ENCODE results near the gene WNT7A. TPM values are rescaled to one million over a fixed set of nuclear protein-coding genes. Genes with fewer than 3 reads are reported as not detected.

WNT7A gene
- total and polyA plus RNA-seq, 2 donors (not counting 3 experiments of a cell fraction or from before 2014, with no cell fraction given) = not detected

- no peaks in the 10 kb centered on the region for H3K27me3 ChIP-seq (ENCODE audit: control insufficient read depth in 2 of 2, insufficient read depth in 2 of 2, low read length in 2 of 2)
- H2AFZ ChIP-seq (ENCODE audit: low read depth, low read length) = no peak overlapping the region
- H3K9me1 ChIP-seq (replicated peaks; ENCODE audit: control insufficient read depth, extremely low read depth, insufficient read depth, low read length) = no peaks in the 10 kb centered on the region
- CTCF ChIA-PET = no interaction called here
- no peak overlapping the region for H3K27ac ChIP-seq (ENCODE audit: insufficient read depth, low read depth, low read length)
- DNase-seq (ENCODE audit: low read depth, low spot score) (no peak), FAIRE-seq (no peak)
- intact Hi-C loops (cut with micrococcal nuclease) (no loop called here), dilution Hi-C loops (cut with MboI; ENCODE audit: extremely low pct_ligation_motif_present, low sequenced_read_pairs) (no loop called here)
- POLR2A ChIA-PET = no interaction called here
- no peak overlapping the region for H3K9ac ChIP-seq (replicated peaks; ENCODE audit: extremely low read depth, insufficient read depth, low read length)
- H3K36me3 ChIP-seq (ENCODE audit: control insufficient read depth in 2 of 2, extremely low read depth in 1 of 2, insufficient read depth in 2 of 2, low read length in 2 of 2) = no peaks in the 10 kb centered on the region
- H3K4me3 ChIP-seq (replicated peaks in 1 of 3; ENCODE audit: insufficient read depth in 1 of 3, low read depth in 1 of 3, low read length in 3 of 3) = no peak overlapping the region
- no peaks in the 10 kb centered on the region for H3K79me2 ChIP-seq (ENCODE audit: control insufficient read depth, insufficient read depth, low read length)
- no peaks in the 10 kb centered on the region for H4K20me1 ChIP-seq (replicated peaks; ENCODE audit: control insufficient read depth, extremely low read depth, insufficient read depth, low read length)
- no peaks in the 10 kb centered on the region for H3K4me1 ChIP-seq (ENCODE audit: control insufficient read depth, extremely low read depth, insufficient read depth, low read length)
- TF ChIP-seq POLR2AphosphoS5 (IDR thresholded peaks at IDR 0.05; ENCODE audit: insufficient read depth, low read depth, low read length) = no peak
- no peak for TF ChIP-seq JUN (IDR thresholded peaks at IDR 0.05; ENCODE audit: borderline replicate concordance, insufficient read depth, insufficient read length, low read depth)
- no peak for TF ChIP-seq MYC (IDR thresholded peaks at IDR 0.05; ENCODE audit: low read depth, low read length)
- no peak for TF ChIP-seq GATA2 (IDR thresholded peaks at IDR 0.05; ENCODE audit: insufficient read depth, insufficient read length, low read depth, low read length)
- TF ChIP-seq POLR2A (IDR thresholded peaks at IDR 0.05; ENCODE audit: low read depth, low read length) = no peak
- TF ChIP-seq EZH2 (IDR thresholded peaks at IDR 0.05; ENCODE audit: borderline replicate concordance, low read depth, low read length, severe bottlenecking) = no peak
- TF ChIP-seq FOS (IDR thresholded peaks at IDR 0.05; ENCODE audit: borderline replicate concordance, insufficient read depth, low read length) = no peak
- TF ChIP-seq MAX (IDR thresholded peaks at IDR 0.05; ENCODE audit: insufficient read depth, insufficient read length) = no peak
- no peak for TF ChIP-seq CTCF (IDR thresholded peaks at IDR 0.05; ENCODE audit: extremely low read depth in 1 of 2, insufficient read depth in 1 of 2, low read depth in 1 of 2, low read length in 2 of 2)
- BruUV-seq (replicated peaks) = no TSS peak
- no peak overlapping the region for H3K4me2 ChIP-seq (ENCODE audit: insufficient read depth, low read length)
- no peaks in the 10 kb centered on the region for H3K9me3 ChIP-seq (replicated peaks; ENCODE audit: control insufficient read depth, insufficient read depth, low read length)
Observed at GRCh38 chr3:13791198-13792050, 88.4 kb downstream of the WNT7A start.
